GM12892 (cell line): ENCODE data around the gene COP1. TPM values are rescaled to one million over a fixed set of nuclear protein-coding genes. Genes with fewer than 3 reads are reported as not detected.
"Not testable (repeated sequence)": the region's sequence is repeated elsewhere in the genome, so short reads cannot be mapped to it uniquely, and the experiment has no call there.

Experiments
- DNase-seq: peaks from one replicate; pipeline ENCODE4 v3.0.0; 2011; ENCODE audit not compliant: insufficient read length
- FAIRE-seq: peaks from 2 replicates; lab custom pipeline; 2011; peaks lifted over from hg19 to GRCh38; lab: Jason Lieb, UNC
- POLR2A ChIP-seq: IDR thresholded peaks from 2 replicates; pipeline ENCODE4 v1.6.1; 2011; ENCODE audit warnings: low read depth, low read length, control low read depth
- POLR2AphosphoS5 ChIP-seq: IDR thresholded peaks from 2 replicates; pipeline ENCODE4 v1.6.1; 2011; ENCODE audit warnings: low read depth, low read length, control low read depth
- TAF1 ChIP-seq: IDR thresholded peaks from 2 replicates; pipeline ENCODE4 v1.6.1; 2011; ENCODE audit warnings: low read depth, mild to moderate bottlenecking, control low read depth, low read length, borderline replicate concordance
- polyA plus RNA-seq: library from polyadenylated mRNA; unstranded; fragments of >200 nt; gene quantifications from one replicate; pipeline ENCODE4 v1.2.1, GENCODE V29; 2012; ENCODE audit warnings: missing spikeins, inconsistent platforms; ENCODE audit not compliant: missing spikeins

Gene COP1
- 35.9 TPM for polyA plus RNA-seq

- peak; percentile 95 for FAIRE-seq
- DNase-seq = peak; percentile 75
- peak; percentile 98 for TF ChIP-seq POLR2A
- peak; percentile 96 for TF ChIP-seq POLR2AphosphoS5
- peak; percentile 66 for TF ChIP-seq TAF1
These were observed at the start of gene COP1 for GRCh38 chr1:176206961-176207902. TSS of gene COP1 (minus strand) at chr1:176207286. CDS start at chr1:176206978, 308 bp downstream.

DNA sequence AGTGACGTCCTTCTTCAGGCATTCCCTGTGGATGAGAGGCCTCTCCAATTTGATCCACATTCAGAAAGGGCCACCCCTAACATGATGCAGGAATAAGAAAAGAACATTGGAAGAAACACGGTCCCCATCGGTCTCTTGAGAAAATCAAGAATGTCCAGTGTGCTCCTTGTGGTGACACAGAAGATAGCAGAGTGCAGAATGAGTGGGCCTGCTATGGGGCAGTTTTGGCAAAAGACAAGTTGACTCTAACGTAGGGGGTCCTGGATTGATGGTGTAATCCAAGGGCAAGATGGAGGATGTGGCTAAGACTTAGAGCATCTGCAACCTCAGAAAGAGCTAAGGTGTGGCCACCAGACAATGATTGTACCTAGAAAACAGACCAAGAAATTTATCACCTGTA is 45.1 kb upstream of the COP1 start:
- no peak for DNase-seq
- no peak for TF ChIP-seq POLR2AphosphoS5
- no peak for TF ChIP-seq POLR2A
- FAIRE-seq = no peak

- DNase-seq (no peak), FAIRE-seq (no peak)
- TF ChIP-seq POLR2AphosphoS5 (no peak), POLR2A (no peak), TAF1 (no peak)
These were observed 37.8 kb upstream of the COP1 start for GRCh38 chr1:176244851-176245250.

DNA sequence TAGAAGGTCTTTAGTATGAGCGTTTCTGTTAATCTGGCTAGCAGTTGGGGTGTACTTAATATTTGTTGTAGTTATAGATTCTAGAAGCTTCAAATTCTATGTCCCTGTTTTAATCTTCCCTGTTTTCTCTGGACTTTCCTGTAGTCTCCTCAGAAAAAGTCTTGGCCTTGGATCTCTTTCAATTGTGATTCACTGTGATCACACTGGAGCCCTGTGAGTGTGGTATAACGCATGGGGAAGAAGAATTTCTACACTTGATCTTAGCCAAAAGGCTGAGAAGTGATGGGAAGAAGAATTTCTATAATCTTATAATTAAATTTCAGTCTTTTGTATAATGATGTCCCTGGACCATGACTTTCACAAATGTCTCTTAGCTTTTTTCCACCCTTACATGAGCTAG is 36.7 kb upstream of the COP1 start:
- FAIRE-seq (no peak), DNase-seq (no peak)
- TF ChIP-seq TAF1 = no peak
- no peak for TF ChIP-seq POLR2A
- no peak for TF ChIP-seq POLR2AphosphoS5

DNA sequence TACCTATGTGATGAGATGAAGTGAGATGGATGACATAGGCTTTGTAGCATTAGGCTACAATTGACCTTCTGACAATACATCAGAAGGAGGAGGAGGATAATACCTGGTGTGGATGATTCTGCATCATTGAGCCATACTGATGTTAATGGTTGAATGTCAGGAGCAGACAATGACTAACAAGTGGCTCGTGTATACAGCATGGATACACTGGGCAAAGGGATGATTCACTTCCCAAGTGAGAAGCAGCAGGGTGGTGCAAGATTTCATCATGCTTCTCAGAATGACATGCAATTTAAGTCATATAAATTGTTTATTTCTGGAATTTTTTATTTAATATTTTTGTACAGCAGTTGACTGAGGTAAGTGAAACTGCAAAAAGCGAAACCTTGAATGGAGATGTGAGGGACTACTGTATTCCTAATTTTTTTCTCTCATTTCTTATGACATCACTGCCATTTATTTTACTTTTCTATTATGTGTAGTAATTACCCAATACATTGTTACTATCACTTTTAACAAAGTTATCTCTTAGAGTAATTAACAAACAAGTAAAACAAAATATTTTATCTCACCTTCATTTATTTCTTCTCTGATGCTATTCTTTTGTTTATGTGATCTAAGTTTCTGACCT is 34.4 kb upstream of the COP1 start:
- DNase-seq (no peak), FAIRE-seq (no peak)
- TF ChIP-seq POLR2A (no peak), POLR2AphosphoS5 (no peak), TAF1 (no peak)

DNA sequence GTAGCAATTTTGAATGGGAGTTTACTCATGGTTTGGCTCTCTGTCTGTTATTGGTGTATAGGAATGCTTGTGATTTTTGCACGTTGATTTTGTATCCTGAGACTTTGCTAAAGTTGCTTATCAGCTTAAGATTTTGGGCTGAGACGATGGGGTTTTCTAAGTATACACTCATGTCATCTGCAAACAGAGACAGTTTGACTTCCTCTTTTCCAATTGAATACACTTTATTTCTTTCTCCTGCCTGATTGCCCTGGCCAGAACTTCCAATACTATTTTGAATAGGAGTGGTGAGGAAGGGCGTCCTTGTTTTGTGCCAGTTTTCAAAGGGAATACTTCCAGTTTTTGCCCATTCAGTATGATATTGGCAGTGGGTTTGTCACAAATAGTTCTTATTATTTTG is 26.6 kb upstream of the COP1 start:
- FAIRE-seq, DNase-seq: not testable (repeated sequence)

DNA sequence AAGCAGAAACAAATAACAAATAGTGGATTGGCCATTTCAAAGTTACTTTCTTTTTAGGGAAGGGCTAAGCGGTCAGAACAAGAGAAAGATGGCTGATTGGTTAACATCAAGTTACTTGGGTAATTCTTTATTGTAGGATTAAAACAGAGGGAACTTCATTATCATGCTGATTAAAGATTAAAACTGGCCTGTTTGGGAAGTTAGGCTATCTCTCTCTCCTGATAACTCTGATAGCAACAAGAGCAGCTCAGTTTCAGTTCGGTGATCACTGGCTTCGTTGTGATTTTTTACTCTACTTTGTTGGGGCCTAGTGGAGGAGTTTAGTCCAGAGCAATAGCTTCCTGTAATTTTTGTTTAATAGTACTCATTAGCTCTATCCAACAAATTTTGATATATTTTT is 20.5 kb upstream of the COP1 start:
- DNase-seq (no peak), FAIRE-seq (no peak)
- TF ChIP-seq POLR2A (no peak), TAF1 (no peak), POLR2AphosphoS5 (no peak)

GRCh38 chr1:176225911-176226310 is 18.8 kb upstream of the COP1 start:
- FAIRE-seq = no peak
- no peak for DNase-seq
- TF ChIP-seq POLR2AphosphoS5 (no peak), POLR2A (no peak), TAF1 (no peak)

DNA sequence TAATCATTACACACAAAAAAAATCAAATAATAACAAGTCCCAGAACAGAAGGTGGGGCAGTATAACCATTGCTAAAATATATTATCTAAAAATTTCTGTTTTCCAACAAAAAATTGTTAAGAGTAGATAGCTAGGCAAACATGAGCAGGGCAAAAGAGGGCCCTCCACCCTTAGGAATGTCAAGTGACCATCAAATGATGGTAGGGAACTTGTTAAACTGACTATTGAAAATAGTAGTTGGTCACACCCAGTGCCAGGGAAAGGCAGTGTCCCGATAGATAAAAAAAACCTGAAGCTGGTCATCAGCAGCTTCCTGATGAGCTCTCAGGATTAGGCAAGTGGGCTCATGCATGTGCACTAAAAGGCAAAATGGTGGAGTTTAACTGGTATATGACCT is 18.4 kb upstream of the COP1 start:
- no peak for TF ChIP-seq POLR2AphosphoS5
- no peak for TF ChIP-seq TAF1
- no peak for TF ChIP-seq POLR2A
- DNase-seq (no peak), FAIRE-seq (no peak)

DNA sequence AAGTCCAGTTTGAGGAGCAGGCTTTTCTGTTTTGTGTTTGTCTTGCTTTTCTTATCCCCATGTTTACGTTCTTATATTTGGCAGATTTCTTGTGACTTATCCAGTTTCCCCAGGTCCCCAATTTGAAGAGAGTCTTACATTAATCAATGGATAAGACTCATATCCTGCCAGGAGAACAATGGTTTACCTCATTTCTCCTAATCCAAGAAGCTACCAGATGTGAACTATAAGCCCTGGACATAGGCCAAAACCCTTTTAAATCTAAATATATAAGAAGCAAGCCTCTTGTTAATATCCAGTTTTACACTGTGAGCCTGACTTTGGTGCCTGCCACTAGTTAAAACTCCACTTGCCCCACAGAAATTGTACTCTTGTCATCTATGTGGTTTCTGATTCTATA is 15.1 kb upstream of the COP1 start:
- TF ChIP-seq POLR2AphosphoS5 (no peak), TAF1 (no peak), POLR2A (no peak)
- no peak for FAIRE-seq
- DNase-seq = no peak

GRCh38 chr1:176220100-176220689 is 13.1 kb upstream of the COP1 start:
- DNase-seq (no peak), FAIRE-seq (no peak)
- TF ChIP-seq POLR2A (no peak), POLR2AphosphoS5 (no peak), TAF1 (no peak)
